ENCODE data around the gene CHST9. TPM values are rescaled to one million over a fixed set of nuclear protein-coding genes. Genes with fewer than 3 reads are reported as not detected.

CHST9 gene
- total and polyA plus RNA-seq, 9 of the 15 experiments (the other 6 are each of a cell fraction or from before 2014, with no cell fraction given): not detected

DNA sequence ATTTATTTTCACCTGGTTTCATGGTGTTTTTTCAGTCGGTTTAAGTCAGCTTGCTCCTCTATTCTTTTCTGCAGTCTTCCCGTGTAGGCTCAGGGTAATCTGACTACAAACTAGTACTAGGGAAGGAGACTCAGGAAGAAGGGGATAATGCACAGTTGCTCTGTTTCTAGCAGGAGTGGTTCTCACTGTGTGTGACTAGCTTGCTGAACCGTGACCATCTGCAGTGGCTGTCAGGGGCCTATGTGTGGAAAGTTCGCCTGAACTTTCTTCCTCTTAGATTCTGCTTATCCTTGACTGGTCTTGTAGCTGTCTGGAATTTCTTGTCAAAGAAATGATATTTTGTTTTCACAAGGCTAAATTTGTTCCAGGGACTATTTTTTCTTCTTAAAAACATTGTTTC is 273.3 kb downstream of the CHST9 start (continued):
- TF ChIP-seq, protein P1, sequence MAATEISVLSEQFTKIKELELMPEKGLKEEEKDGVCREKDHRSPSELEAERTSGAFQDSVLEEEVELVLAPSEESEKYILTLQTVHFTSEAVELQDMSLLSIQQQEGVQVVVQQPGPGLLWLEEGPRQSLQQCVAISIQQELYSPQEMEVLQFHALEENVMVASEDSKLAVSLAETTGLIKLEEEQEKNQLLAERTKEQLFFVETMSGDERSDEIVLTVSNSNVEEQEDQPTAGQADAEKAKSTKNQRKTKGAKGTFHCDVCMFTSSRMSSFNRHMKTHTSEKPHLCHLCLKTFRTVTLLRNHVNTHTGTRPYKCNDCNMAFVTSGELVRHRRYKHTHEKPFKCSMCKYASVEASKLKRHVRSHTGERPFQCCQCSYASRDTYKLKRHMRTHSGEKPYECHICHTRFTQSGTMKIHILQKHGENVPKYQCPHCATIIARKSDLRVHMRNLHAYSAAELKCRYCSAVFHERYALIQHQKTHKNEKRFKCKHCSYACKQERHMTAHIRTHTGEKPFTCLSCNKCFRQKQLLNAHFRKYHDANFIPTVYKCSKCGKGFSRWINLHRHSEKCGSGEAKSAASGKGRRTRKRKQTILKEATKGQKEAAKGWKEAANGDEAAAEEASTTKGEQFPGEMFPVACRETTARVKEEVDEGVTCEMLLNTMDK (IDR thresholded peaks at IDR 0.05; ENCODE audit: borderline replicate concordance, insufficient read depth, low read depth, low read length, poor library complexity, severe bottlenecking): no peak
- TF ChIP-seq ZKSCAN3 (CRISPR knock-in tag; IDR thresholded peaks at IDR 0.05) (no peak), BACH1 (tag; IDR thresholded peaks at IDR 0.05) (no peak), MXI1 (IDR thresholded peaks at IDR 0.05; ENCODE audit: low read depth, low read length) (no peak)

DNA sequence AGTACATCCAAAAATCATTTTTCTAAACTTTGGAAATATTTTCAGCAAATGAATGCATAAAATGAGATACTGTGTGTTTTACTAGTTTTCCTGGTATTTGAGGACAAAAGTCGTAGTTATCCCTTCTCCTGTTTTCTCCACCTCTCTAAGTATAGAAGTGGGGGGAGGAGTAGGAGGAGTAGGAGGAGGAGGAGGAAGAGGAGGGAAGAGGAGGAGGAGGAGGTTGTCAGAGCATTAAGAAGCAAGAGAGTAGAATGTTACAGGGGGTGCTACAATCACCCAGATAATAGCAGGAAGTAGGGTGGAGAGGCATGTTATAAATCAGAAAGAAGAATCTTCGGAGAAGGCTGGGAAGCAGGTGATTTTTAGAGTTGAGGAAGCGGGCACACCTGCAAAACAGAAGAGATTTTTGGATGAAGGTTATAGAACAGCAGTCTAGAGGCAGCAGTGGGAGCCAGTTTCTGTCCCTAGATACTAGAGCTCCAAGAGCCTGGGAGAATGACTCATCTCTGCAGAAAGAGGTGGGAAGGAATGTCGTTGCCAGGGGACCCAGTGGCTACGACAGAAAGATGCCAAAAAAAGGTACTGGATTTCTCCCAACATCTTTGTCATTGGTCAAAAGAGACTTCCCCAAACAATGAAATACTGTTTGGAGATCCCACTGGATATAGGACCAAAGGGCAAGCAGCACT is 275.4 kb downstream of the CHST9 start:
- ChIA-PET CTCF (ENCODE audit: low intra/inter-chr PET ratio) (no interaction called here), POLR2A (no interaction called here)
- no peaks in the 10 kb centered on the region for H3K4me1 ChIP-seq (replicated peaks in 1 of 2; ENCODE audit: control insufficient read depth in 2 of 2, insufficient read depth in 2 of 2, low read length in 2 of 2)
- no peaks in the 10 kb centered on the region for H4K20me1 ChIP-seq (replicated peaks; ENCODE audit: control insufficient read depth, insufficient read depth, low read length)
- no peaks in the 10 kb centered on the region for H3K79me2 ChIP-seq (ENCODE audit: control insufficient read depth, insufficient read depth, low read length)
- H3K27ac ChIP-seq (ENCODE audit: extremely low read depth, low read depth, low read length): no peak overlapping the region
- no TSS peak for BruUV-seq (replicated peaks)
- in situ Hi-C loops (cut with MboI): no loop called here
- no peak overlapping the region for H2AFZ ChIP-seq (ENCODE audit: low read depth, low read length)
- ATAC-seq (no peak), FAIRE-seq (no peak), DNase-seq (ENCODE audit: extremely low read depth in 1 of 4, low spot score in 3 of 4) (no peak)
- WGBS (ENCODE audit: insufficient coverage, low coverage, missing lambda C conversion rate): 4% methylated on average over 5 of the region's 5 CpGs
- no peak overlapping the region for H3K4me3 ChIP-seq
- no peaks in the 10 kb centered on the region for H3K36me3 ChIP-seq (ENCODE audit: control insufficient read depth, insufficient read depth, low read length)
- TF ChIP-seq ZNF695 (CRISPR knock-in tag; IDR thresholded peaks at IDR 0.05) (no peak), ZNF583 (CRISPR knock-in tag; IDR thresholded peaks at IDR 0.05) (no peak), KLF16 (IDR thresholded peaks at IDR 0.05) (no peak), TCFL5 (CRISPR knock-in tag; conservative IDR thresholded peaks at IDR 0.05) (no peak), HNRNPLL (IDR thresholded peaks at IDR 0.05; ENCODE audit: low read depth, low read length, poor library complexity, severe bottlenecking) (no peak), TAF15 (IDR thresholded peaks at IDR 0.05; ENCODE audit: low read depth, low read length) (no peak)
- TF ChIP-seq, protein P2, sequence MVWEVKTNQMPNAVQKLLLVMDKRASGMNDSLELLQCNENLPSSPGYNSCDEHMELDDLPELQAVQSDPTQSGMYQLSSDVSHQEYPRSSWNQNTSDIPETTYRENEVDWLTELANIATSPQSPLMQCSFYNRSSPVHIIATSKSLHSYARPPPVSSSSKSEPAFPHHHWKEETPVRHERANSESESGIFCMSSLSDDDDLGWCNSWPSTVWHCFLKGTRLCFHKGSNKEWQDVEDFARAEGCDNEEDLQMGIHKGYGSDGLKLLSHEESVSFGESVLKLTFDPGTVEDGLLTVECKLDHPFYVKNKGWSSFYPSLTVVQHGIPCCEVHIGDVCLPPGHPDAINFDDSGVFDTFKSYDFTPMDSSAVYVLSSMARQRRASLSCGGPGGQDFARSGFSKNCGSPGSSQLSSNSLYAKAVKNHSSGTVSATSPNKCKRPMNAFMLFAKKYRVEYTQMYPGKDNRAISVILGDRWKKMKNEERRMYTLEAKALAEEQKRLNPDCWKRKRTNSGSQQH (CRISPR knock-in tag; IDR thresholded peaks at IDR 0.05): no peak
- H3K4me2 ChIP-seq (ENCODE audit: insufficient read depth, low read length): no peak overlapping the region
- intact Hi-C loops (cut with micrococcal nuclease): no loop called here
- H3K9me1 ChIP-seq (ENCODE audit: control insufficient read depth, insufficient read depth, low read length): no peaks in the 10 kb centered on the region
- H3K27me3 ChIP-seq (ENCODE audit: control insufficient read depth in 2 of 2, insufficient read depth in 2 of 2, low read length in 2 of 2): no peaks in the 10 kb centered on the region
- no peaks in the 10 kb centered on the region; the same call in 1 of the 2 replicates for H3K9me3 ChIP-seq (replicated peaks; ENCODE audit: control insufficient read depth, insufficient read depth, low read depth, low read length)
- H3K9ac ChIP-seq (ENCODE audit: insufficient read depth in 1 of 2, low read depth in 2 of 2, low read length in 2 of 2): no peak overlapping the region
